Activated CD4-positive, alpha-beta T cell treated with anti-CD3 and anti-CD28 coated beads, Interleukin-2, Interleukin-6, amounts not matched to agents 100 ng/mL and 50 ng/mL, durations not matched to agents 16 hours and 8 hours (primary cell): Measurements from ENCODE around the gene CRIM1.
"Not testable (repeated sequence)": the region's sequence is repeated elsewhere in the genome, so short reads cannot be mapped to it uniquely, and the experiment has no call there.

Experiments used
- DNase-seq: peaks from one replicate; pipeline ENCODE4 v3.0.0-alpha.2; 2020

Gene CRIM1

GRCh38 chr2:36355890-36356297 is 316 bp downstream of the CRIM1 start:
- no peak for DNase-seq

- DNase-seq, result peak; percentile 47
Measured at GRCh38 chr2:36356298-36356989, 866 bp downstream of the CRIM1 start.

GRCh38 chr2:36356990-36357846 is 1.6 kb downstream of the CRIM1 start:
- peak; percentile 39 for DNase-seq

DNA sequence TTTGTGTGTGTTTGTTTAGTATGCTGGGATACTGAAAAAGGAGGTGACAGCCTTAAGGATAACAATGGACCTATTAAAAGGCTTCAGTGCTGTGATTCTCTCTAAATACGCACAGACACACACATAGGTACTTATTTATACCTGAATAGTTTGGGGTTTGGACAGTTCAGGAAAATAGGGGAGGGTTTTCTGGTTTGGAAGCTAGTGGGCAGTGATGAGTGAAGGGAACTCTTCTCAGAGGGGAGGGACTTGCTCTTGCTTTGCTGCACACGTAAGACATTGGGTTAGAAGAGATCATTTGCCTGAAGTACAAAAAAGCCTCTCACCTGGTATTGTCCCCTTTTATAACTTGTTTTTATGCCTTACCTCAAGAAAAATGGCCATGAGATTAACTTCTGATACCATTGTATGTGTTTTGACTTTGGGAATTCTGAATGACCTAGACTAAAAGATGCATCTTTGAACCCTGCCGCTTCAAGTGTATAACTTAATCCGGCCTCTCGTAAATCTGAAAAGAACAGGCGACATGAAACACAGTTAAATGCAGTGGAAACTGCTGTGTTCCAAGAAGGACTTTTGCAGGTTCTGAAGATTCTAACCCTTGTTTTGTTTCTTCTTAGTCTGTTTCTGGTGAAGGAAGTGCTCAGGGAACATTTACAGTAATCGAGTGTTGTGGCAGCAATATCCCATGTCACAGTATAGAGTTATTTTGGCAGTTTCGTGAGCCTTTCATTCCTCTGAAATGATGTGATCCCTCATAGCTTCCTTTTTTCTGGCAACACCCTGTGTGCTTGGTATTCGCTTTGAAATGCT is 2.5 kb downstream of the CRIM1 start:
- DNase-seq, result no peak

DNA sequence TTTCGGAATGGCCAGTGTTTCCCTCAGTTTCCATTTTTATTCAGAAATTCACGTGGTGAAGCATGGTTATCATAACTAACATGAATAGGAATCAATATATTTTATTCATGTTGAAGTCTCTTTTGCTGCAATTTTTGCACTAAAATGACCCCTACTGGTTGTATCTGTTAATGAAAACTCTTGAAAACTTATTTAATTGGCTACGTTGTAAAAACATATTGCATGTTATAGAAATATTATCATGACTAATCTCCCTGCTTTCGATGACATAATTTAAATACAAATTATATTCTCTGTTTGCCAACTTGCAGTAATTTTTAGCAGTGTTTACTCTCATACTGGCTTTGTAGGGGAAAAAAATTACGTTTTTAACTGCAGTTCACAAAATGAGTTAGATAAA is 3.5 kb downstream of the CRIM1 start:
- peak; percentile 29 for DNase-seq

DNA sequence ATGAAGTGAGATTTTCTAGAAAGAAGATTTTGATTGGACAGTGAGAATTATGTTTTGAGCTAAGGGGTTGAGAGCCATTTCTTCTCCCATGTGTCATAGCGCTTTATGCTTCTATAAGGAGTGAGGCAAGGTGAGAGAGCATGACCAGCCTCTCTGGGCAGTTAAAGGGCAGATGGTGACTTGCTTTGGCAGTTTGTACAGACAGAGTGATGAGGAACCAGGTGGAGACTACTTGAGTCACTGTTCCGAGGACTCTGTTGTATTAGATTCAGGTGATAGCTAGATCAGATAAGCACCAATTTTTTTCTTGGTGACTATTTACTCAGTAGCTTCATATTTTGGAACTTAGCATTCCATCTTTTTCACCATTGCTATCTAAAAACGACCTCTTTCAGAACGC is 4.5 kb downstream of the CRIM1 start:
- no peak for DNase-seq

DNA sequence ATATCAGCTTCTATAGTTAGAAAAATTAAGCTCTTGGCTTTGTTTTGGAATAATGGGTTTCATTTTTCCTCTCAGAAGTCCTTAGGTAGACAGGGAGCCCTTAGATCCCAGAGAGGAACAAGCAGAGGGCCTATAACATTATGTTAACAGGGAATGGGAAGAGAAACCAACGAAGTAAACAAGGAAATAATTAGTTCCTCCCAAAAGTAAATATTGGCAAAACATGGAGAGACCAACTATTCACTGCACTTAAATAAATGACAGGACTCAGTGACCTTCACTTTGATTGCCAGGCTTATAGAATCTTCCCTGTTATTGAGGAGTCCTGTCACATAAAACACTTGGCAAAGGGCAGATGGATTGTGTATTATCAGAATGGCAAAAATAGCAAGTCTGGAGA is 5.3 kb downstream of the CRIM1 start:
- no peak for DNase-seq

DNA sequence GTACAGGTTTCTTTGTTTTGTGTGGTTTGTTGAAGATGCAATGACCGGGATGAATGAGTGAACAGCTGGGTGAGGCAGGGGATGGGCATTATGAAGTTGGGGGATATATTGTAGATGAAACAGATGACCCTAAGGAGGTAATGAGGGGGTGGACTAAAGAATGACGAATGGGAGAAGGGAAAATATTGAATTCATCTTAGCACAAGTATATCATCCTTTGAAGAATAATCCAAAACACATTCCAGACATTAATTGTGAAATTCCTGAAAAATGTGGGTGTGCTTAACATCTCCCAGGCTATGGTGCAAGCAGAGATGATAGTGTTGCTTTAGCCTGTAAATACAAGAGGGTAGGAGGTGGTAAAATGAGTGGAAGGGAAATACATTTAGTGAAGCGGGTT is 5.8 kb downstream of the CRIM1 start:
- DNase-seq, result no peak

DNA sequence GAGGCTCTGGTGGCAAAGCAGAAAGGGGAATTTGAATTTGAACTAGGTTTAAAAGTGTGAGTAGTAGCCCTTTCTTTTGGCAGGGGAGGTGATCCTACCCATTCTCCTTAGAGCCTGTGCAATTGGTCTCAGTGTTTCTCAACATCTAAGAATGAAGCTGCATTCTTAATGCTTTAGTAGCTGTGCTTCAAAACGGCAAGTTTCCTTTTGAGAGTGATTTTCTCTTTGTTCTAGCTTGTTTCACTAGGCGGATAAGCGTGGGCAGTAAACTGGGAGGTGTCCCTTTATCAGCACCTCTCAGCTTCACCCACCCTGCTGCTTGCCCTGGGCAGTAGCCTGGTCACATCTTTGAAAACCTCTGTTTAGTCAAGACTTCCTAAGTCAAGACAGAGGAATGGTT is 6.7 kb downstream of the CRIM1 start:
- DNase-seq, result no peak

- not testable (repeated sequence) for DNase-seq
Measured at GRCh38 chr2:36363085-36363484, 7.5 kb downstream of the CRIM1 start.

DNA sequence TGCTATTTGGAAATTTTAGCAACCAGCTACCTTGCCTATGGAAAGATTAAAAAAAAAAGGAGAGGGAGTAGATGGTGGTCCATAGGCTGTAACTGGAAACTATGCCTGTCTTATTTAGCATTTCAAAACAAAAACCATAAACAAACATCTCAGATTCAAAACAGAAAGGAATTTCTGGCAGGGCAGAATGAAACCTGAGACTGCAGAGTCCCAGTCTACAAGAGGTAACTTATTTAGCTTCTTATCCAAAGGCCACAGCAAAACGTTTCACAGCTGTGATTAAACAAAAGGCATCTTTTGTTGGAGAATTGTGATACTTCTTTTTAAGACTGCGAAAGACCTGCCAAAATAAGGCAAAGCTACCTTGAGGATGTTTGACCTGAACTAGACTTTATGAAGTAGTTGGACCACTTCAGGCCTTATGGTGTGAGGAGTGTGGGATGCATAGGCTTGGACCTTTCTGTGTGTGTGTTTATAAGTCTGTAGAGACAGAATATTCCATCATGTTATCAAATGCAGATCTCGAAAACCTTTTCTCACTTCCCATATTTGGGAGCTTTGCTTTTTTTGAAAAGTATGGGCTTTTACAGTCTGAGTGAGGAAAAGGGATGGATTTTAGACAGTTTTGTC is 11.0 kb downstream of the CRIM1 start:
- no peak for DNase-seq

- no peak for DNase-seq
Measured at GRCh38 chr2:36367486-36367885, 11.9 kb downstream of the CRIM1 start.

DNA sequence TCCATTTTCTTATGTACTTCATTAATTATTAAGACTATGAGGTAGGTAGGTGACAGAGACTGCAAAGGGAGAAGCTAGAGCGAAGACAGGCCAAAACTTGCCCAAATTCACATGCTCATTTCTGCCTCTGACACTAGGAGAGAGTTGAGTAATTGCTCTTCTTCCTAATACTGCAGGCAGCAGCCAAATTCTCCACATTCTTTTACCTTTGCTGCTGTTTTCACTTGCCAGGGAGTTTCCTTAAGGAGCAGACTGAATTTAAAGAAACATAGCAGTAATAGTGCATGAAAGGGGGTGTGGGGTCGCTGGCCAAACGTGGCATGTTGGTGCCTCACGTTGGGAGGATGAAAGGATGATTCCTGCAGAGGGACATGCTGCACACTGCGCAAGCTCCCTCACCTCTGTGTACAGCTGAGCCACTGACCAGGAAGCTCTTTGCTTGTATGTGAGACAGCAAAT is 12.3 kb downstream of the CRIM1 start:
- no peak for DNase-seq

DNA sequence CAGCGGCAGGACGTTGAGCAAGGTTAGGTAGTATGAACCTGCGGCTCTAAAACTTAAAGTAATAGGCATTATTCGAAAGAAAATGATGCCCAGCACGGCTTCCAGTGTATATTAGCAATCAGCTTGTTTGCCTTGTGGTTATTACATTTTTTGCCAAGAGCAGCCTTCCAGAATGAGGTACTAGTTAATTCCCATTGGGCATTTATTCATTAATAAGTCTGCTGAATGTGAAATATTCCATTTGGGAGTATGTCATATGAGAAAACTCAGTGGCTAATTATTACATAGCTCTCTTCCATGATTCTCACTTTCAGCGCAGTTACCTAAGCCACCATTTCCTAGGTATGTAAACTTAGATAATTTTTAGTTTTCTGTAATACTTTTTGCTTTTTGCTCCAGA is 12.9 kb downstream of the CRIM1 start:
- no peak for DNase-seq

GRCh38 chr2:36369163-36369562 is 13.6 kb downstream of the CRIM1 start:
- DNase-seq, result no peak

- DNase-seq, result no peak
Measured at GRCh38 chr2:36369716-36370115, 14.1 kb downstream of the CRIM1 start.

- DNase-seq, result no peak
Measured at GRCh38 chr2:36370281-36370680, 14.7 kb downstream of the CRIM1 start.

DNA sequence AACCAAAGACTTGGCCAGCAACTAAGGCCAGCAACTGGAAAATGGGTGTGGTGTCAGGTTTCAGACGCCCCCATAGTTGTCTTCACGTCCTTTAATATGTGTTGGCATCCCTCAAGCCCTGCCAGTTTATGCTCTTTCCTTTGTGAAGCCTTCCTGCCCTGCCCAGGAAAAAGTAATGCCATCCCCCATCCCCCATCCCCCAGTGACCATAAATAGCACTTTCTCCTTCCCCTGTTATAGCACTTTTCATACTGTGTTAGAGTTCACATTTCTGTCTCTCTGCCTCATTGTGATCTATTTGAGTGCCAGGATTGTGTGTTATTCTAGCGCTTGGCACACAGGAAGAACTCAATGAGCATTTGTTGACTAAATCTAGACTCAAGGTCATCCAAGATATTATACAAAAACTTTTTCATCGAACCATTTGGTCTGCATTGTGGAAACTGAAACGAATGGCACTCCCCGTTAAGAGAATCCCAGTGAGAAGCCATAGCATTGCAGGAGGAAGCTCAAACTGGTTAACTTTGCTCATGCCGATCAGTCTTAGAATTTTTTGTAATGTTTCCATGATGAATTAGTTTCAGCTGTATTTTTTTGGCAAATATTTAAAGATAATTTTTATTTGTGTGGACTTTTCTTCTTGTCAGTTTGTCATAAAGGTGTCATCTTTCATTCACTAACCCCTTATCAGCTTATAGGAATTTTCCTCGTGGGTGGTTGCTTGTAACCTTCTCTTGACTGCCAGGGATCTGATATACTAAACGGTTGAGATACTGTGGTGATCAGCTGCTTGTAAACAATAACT is 15.7 kb downstream of the CRIM1 start:
- no peak for DNase-seq

GRCh38 chr2:36371928-36372391 is 16.4 kb downstream of the CRIM1 start:
- DNase-seq, result no peak

GRCh38 chr2:36373149-36373926 is 17.8 kb downstream of the CRIM1 start:
- DNase-seq, result no peak

DNA sequence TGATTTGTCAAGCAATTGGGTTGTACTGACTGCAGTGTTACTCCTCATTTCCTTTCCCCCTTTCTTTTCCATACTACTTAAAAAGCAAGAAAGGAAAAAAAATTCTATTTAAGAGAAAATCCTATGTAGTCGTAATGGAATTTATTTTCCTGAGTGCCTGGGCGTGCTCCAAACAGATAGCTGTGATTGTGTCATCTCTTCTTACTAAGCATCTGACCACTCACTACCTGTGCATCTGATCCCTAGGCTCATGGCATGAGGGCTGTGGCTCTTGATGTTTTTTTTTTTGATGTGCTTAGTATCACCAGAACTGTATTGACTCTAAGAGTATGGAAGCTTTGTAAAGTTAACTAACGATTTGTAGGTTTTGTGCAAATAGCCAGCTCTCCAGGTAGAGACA is 19.0 kb downstream of the CRIM1 start:
- DNase-seq, result no peak
